Measurements from ENCODE around the gene SPATA31E1.

GRCh38 chr9:87859137-87859536 is 23.5 kb upstream of the SPATA31E1 start:
- TF ChIP-seq YY1 (IDR thresholded peaks at IDR 0.05; ENCODE audit: low read depth): no peak
- TF ChIP-seq EP300 (IDR thresholded peaks at IDR 0.05; ENCODE audit: borderline replicate concordance): no peak
- TF ChIP-seq RAD21 (IDR thresholded peaks at IDR 0.05; ENCODE audit: low read depth): no peak
- no peak for TF ChIP-seq CEBPB (IDR thresholded peaks at IDR 0.05)
- no peak for TF ChIP-seq EGR1 (IDR thresholded peaks at IDR 0.05)
- TF ChIP-seq, protein P1, sequence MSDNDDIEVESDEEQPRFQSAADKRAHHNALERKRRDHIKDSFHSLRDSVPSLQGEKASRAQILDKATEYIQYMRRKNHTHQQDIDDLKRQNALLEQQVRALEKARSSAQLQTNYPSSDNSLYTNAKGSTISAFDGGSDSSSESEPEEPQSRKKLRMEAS (IDR thresholded peaks at IDR 0.05): no peak
- TF ChIP-seq, protein P2, sequence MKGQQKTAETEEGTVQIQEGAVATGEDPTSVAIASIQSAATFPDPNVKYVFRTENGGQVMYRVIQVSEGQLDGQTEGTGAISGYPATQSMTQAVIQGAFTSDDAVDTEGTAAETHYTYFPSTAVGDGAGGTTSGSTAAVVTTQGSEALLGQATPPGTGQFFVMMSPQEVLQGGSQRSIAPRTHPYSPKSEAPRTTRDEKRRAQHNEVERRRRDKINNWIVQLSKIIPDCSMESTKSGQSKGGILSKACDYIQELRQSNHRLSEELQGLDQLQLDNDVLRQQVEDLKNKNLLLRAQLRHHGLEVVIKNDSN (IDR thresholded peaks at IDR 0.05): no peak
- TF ChIP-seq TAF1 (IDR thresholded peaks at IDR 0.05; ENCODE audit: low read depth): no peak
- TF ChIP-seq FOXM1 (IDR thresholded peaks at IDR 0.05; ENCODE audit: borderline replicate concordance, low read depth): no peak
